Mesendoderm (in vitro differentiated cells): Measurements from ENCODE around the gene TBX15.

Experiments used
- DNase-seq: peaks from one replicate; pipeline ENCODE4 v3.0.0; 2013
- H2AK5ac ChIP-seq: 2 replicates; pipeline ENCODE4 v1.6.1; 2013; ENCODE audit warnings: low read length, inconsistent platforms
- H2BK120ac ChIP-seq: 2 replicates; pipeline ENCODE4 v1.6.1; 2013; ENCODE audit warnings: low read depth, mild to moderate bottlenecking, low read length, moderate library complexity, mixed read lengths
- H2BK15ac ChIP-seq: replicated peaks from 2 replicates; pipeline ENCODE4 v1.6.1; 2013; ENCODE audit warnings: low read depth, mild to moderate bottlenecking, moderate library complexity
- H2BK5ac ChIP-seq: 2 replicates; pipeline ENCODE4 v1.6.1; 2013; ENCODE audit warnings: low read length, inconsistent platforms
- H3K18ac ChIP-seq: 2 replicates; pipeline ENCODE4 v1.6.1; 2013; ENCODE audit warnings: mild to moderate bottlenecking, low read length, mixed read lengths
- H3K23ac ChIP-seq: one replicate; pipeline ENCODE4 v1.6.1; 2013; ENCODE audit warnings: low read length
- H3K27ac ChIP-seq: 2 replicates; pipeline ENCODE4 v1.5.1; 2013; ENCODE audit warnings: low read depth, mild to moderate bottlenecking, inconsistent platforms, low read length, moderate library complexity
- H3K27me3 ChIP-seq: 2 replicates; pipeline ENCODE4 v1.6.1; 2013; ENCODE audit warnings: low read length, control low read depth, mild to moderate bottlenecking, inconsistent platforms; ENCODE audit not compliant: insufficient read depth, poor library complexity
- H3K36me3 ChIP-seq: 2 replicates; pipeline ENCODE4 v1.6.1; 2013; ENCODE audit warnings: low read length, inconsistent platforms; ENCODE audit not compliant: control insufficient read depth, insufficient read depth
- H3K4ac ChIP-seq: one replicate; pipeline ENCODE4 v1.6.1; 2013; ENCODE audit warnings: low read depth, mild to moderate bottlenecking, low read length, moderate library complexity
- H3K4me1 ChIP-seq: 2 replicates; pipeline ENCODE4 v1.6.1; 2013; ENCODE audit warnings: low read depth, low read length, inconsistent platforms; ENCODE audit not compliant: control insufficient read depth
- H3K4me2 ChIP-seq: 2 replicates; pipeline ENCODE4 v1.6.1; 2013; ENCODE audit warnings: low read length
- H3K4me3 ChIP-seq: 2 replicates; pipeline ENCODE4 v1.5.1; 2013; ENCODE audit warnings: mild to moderate bottlenecking, low read length
- H3K56ac ChIP-seq: one replicate; pipeline ENCODE4 v1.6.1; 2013; ENCODE audit warnings: low read length
- H3K79me1 ChIP-seq: 2 replicates; pipeline ENCODE4 v1.6.1; 2013; ENCODE audit warnings: low read length, inconsistent platforms
- H3K79me2 ChIP-seq: 2 replicates; pipeline ENCODE4 v1.6.1; 2013; ENCODE audit warnings: mild to moderate bottlenecking, low read length; ENCODE audit not compliant: control insufficient read depth, insufficient read depth
- H3K9ac ChIP-seq: 2 replicates; pipeline ENCODE4 v1.6.1; 2013; ENCODE audit warnings: low read length, inconsistent platforms
- H4K5ac ChIP-seq: one replicate; pipeline ENCODE4 v1.6.1; 2013; ENCODE audit warnings: low read length
- H4K8ac ChIP-seq: one replicate; pipeline ENCODE4 v1.6.1; 2013; ENCODE audit warnings: low read depth, mild to moderate bottlenecking, control low read depth, low read length, moderate library complexity
- WGBS: extraction: QIAGEN DNeasy Blood & Tissue Kit; methylation state at CpG from one replicate; pipeline ENCODE4 v1.1.7; 2013; ENCODE audit warnings: low lambda C conversion rate, missing lambda C conversion rate; ENCODE audit not compliant: insufficient coverage; ENCODE audit errors: extremely low coverage; 5-methylcytosine and 5-hydroxymethylcytosine counted together

TBX15 gene

GRCh38 chr1:118902299-118902698 is 85.8 kb downstream of the TBX15 start:
- no peak overlapping the region for H3K4me3 ChIP-seq
- no peak overlapping the region for H2BK120ac ChIP-seq
- no peak overlapping the region for H2BK15ac ChIP-seq
- H3K18ac ChIP-seq, result no peak overlapping the region
- no peak overlapping the region for H3K9ac ChIP-seq
- DNase-seq, result no peak
- H3K27ac ChIP-seq, result no peak overlapping the region
- no peak overlapping the region for H2BK5ac ChIP-seq
- no peaks in the 10 kb centered on the region for H3K79me1 ChIP-seq
- WGBS, result no CpG with 5 or more reads among the region's 2 CpGs
- no peak overlapping the region for H3K56ac ChIP-seq
- H2AK5ac ChIP-seq, result no peak overlapping the region
- no peaks in the 10 kb centered on the region for H3K4me1 ChIP-seq
- H4K8ac ChIP-seq, result no peak overlapping the region
- H3K36me3 ChIP-seq, result no peaks in the 10 kb centered on the region
- H3K4ac ChIP-seq, result no peak overlapping the region
- H3K79me2 ChIP-seq, result no peaks in the 10 kb centered on the region
- no peak overlapping the region for H4K5ac ChIP-seq
- H3K23ac ChIP-seq, result no peak overlapping the region
- H3K27me3 ChIP-seq, result no peaks in the 10 kb centered on the region
- H3K4me2 ChIP-seq, result no peak overlapping the region

DNA sequence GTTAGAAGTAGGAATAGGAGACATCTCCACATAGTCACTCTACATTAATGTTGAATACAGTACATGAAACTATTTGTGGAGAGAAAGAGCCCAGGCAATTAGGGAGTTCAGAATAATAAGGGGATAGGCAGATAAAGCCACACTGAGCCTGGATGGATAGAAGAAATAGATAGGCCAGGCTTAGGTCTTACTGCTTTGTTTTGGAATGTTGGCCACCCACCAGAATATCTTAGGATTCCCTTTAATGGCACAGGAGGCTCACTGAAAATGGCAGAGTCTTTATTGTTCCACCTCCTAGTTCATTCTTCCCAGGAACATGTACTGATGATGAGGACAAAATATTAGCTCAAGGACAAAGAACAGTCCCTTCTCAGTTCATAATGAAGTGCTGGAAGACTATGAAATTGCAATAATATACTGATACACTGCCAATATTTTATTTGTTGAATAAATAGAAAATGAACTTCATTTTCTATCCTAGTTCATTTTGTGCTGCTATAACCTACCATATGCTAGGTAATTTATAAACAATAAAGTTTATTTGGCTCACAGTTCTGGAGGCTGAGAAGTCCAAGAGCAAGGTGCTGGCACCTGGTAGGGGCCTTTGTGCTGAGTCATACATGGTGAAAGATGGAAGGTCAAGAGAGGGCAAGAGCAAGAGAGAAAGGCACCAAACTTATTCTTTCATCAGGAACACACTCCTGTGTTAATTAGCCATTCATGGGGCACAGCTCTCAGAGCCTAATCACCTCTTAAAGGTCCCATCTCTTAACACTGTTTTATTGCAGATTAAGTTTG is 87.3 kb downstream of the TBX15 start:
- Histone ChIP-seq H2BK120ac (no peak overlapping the region), H3K23ac (no peak overlapping the region), H3K4me1 (no peaks in the 10 kb centered on the region), H3K79me1 (no peaks in the 10 kb centered on the region), H3K79me2 (no peaks in the 10 kb centered on the region), H4K8ac (no peak overlapping the region), H3K4me2 (no peak overlapping the region), H2BK15ac (no peak overlapping the region), H2AK5ac (no peak overlapping the region), H3K9ac (no peak overlapping the region), H4K5ac (no peak overlapping the region), H3K27me3 (no peaks in the 10 kb centered on the region), H3K36me3 (no peaks in the 10 kb centered on the region), H3K27ac (no peak overlapping the region), H2BK5ac (no peak overlapping the region), H3K4ac (no peak overlapping the region), H3K4me3 (no peak overlapping the region), H3K18ac (no peak overlapping the region), H3K56ac (no peak overlapping the region)
- no peak for DNase-seq

GRCh38 chr1:118899340-118899739 is 88.8 kb downstream of the TBX15 start:
- no peaks in the 10 kb centered on the region for H3K36me3 ChIP-seq
- no CpG with 5 or more reads among the region's 3 CpGs for WGBS

DNA sequence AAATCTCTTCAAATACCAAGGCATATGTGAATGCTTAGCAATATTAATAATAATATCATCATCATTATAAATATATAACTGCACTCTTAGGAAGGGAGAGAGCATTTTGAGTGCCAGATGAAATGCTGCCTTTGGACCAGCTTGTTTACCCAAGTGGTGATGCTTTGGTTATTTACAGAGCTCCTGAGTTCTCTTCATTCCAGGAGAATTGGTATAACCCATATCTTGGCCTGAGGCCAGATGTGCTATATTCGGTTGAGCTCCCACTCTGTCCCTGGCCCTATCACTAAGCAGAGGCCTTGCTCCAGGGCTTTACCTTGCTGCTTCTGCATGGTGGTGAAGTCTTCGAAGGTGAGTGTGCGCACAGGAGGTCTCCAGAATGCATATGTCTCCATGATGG is 89.4 kb downstream of the TBX15 start:
- H3K79me2 ChIP-seq, result no peaks in the 10 kb centered on the region
- H3K27ac ChIP-seq, result no peak overlapping the region
- H3K4me3 ChIP-seq, result no peak overlapping the region
- no peak overlapping the region for H2BK15ac ChIP-seq
- no peaks in the 10 kb centered on the region for H3K79me1 ChIP-seq
- H3K9ac ChIP-seq, result no peak overlapping the region
- H3K23ac ChIP-seq, result no peak overlapping the region
- H2BK5ac ChIP-seq, result no peak overlapping the region
- H4K8ac ChIP-seq, result no peak overlapping the region
- H3K36me3 ChIP-seq, result no peaks in the 10 kb centered on the region
- WGBS, result no CpG with 5 or more reads among the region's 3 CpGs
- no peak overlapping the region for H3K56ac ChIP-seq
- H3K4me1 ChIP-seq, result no peaks in the 10 kb centered on the region
- H2BK120ac ChIP-seq, result no peak overlapping the region
- no peak overlapping the region for H4K5ac ChIP-seq
- H3K27me3 ChIP-seq, result no peaks in the 10 kb centered on the region
- DNase-seq, result no peak
- no peak overlapping the region for H3K4me2 ChIP-seq
- H3K18ac ChIP-seq, result no peak overlapping the region
- H3K4ac ChIP-seq, result no peak overlapping the region
- H2AK5ac ChIP-seq, result no peak overlapping the region

More at GRCh38 chr1:118899340-118899739, 88.8 kb downstream of the TBX15 start:
- DNase-seq, result no peak
- Histone ChIP-seq H3K23ac (no peak overlapping the region), H3K56ac (no peak overlapping the region), H2BK120ac (no peak overlapping the region), H2BK5ac (no peak overlapping the region), H4K8ac (no peak overlapping the region), H3K79me2 (no peaks in the 10 kb centered on the region), H3K9ac (no peak overlapping the region), H3K18ac (no peak overlapping the region), H3K27ac (no peak overlapping the region), H4K5ac (no peak overlapping the region), H3K4me3 (no peak overlapping the region), H2AK5ac (no peak overlapping the region), H3K4me2 (no peak overlapping the region), H2BK15ac (no peak overlapping the region), H3K4me1 (no peaks in the 10 kb centered on the region), H3K79me1 (no peaks in the 10 kb centered on the region), H3K4ac (no peak overlapping the region), H3K27me3 (no peaks in the 10 kb centered on the region)

DNA sequence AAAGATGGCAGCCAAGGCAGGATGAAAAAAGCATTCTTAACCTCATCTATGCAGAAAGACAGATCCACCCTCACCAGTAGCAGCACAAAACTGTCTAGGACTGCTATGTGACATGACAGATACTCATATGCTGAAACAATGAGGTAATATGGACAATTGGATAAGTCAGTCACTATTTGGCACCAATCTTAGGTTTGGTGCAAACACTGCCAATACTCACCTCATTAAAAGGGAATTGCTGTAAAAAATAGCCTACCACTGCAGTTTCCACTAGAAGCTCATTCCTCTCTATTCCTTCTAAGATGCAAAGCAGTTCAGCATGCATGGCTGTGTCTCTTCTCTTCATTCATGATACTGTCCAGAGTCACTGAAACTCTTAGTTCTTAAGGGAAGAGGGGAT is 91.7 kb downstream of the TBX15 start:
- H2BK5ac ChIP-seq, result no peak overlapping the region
- H3K79me2 ChIP-seq, result no peaks in the 10 kb centered on the region
- H3K9ac ChIP-seq, result no peak overlapping the region
- H4K8ac ChIP-seq, result no peak overlapping the region
- no peaks in the 10 kb centered on the region for H3K36me3 ChIP-seq
- H3K23ac ChIP-seq, result no peak overlapping the region
- H3K27me3 ChIP-seq, result no peaks in the 10 kb centered on the region
- no peak overlapping the region for H3K4me3 ChIP-seq
- H3K4me2 ChIP-seq, result no peak overlapping the region
- DNase-seq, result no peak
- no peak overlapping the region for H3K18ac ChIP-seq
- H2BK120ac ChIP-seq, result no peak overlapping the region
- H3K79me1 ChIP-seq, result no peaks in the 10 kb centered on the region
- no peak overlapping the region for H3K56ac ChIP-seq
- H2AK5ac ChIP-seq, result no peak overlapping the region
- no peak overlapping the region for H2BK15ac ChIP-seq
- H3K4me1 ChIP-seq, result no peaks in the 10 kb centered on the region
- H4K5ac ChIP-seq, result no peak overlapping the region
- no peak overlapping the region for H3K27ac ChIP-seq
- no peak overlapping the region for H3K4ac ChIP-seq

DNA sequence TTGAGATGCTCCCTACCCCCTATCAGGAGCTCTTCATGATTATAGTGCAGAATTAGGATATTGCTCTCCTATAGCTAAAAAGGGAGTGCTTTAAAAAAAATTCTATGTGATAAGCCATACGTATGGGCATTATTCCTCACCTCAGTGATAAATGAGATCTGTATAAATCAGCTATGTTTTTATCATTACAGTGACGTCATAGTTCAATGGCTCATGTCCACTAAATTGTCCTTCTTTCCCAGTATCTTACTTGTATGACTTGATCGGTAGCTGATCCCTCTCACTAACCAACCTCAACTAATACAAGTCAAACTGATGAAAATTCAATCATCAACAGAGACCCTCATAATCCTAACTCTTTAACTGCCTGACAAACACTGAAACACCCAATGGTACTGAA is 93.3 kb downstream of the TBX15 start:
- Histone ChIP-seq H3K27ac (no peak overlapping the region), H2BK120ac (no peak overlapping the region), H3K4me3 (no peak overlapping the region), H3K4me2 (no peak overlapping the region), H3K79me1 (no peaks in the 10 kb centered on the region), H3K4ac (no peak overlapping the region), H3K27me3 (no peaks in the 10 kb centered on the region), H3K36me3 (no peaks in the 10 kb centered on the region), H3K79me2 (no peaks in the 10 kb centered on the region), H4K5ac (no peak overlapping the region), H3K4me1 (no peaks in the 10 kb centered on the region), H2AK5ac (no peak overlapping the region), H4K8ac (no peak overlapping the region), H3K56ac (no peak overlapping the region), H2BK5ac (no peak overlapping the region), H2BK15ac (no peak overlapping the region), H3K18ac (no peak overlapping the region), H3K9ac (no peak overlapping the region), H3K23ac (no peak overlapping the region)
- DNase-seq, result no peak
- no CpG with 5 or more reads among the region's 3 CpGs for WGBS
